Measurements from ENCODE around the gene SLC2A9. TPM values are rescaled to one million over a fixed set of nuclear protein-coding genes. Genes with fewer than 3 reads are reported as not detected.

SLC2A9 gene
- total RNA-seq, 2 donors from 2014 or later, result 1.1 to 1.7 TPM

DNA sequence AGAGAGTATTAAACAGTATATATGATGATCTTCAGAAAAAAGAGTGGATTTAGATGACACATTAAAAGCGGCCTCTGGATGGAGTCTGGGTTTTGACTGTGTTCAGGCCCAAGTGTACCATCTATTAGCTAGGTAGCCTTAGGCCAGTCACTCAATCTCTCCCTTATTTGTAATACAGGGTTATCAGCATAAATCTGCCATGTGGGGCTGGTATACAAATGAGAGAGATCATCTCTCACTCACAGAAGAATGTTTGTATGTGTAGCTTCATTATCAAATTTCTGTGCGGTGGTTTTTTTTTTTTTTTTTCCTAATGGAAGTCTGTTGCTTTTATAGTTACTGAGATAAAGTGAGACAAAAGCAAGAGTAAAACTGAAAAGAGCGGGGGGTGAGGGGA, 12.7 kb downstream of the SLC2A9 start:
- Mint-ChIP-seq H3K9me3 (peaks cover 0 to 3% of the 10 kb centered on the region in 2 donors), H3K4me3 (no peak overlapping the region), H3K27ac (no peak overlapping the region), H3K4me1 (ENCODE audit: low read depth) (peaks cover 65% of the 10 kb centered on the region), H3K36me3 (ENCODE audit: insufficient read depth in 2 of 2) (peaks cover 1 to 3% of the 10 kb centered on the region in 2 donors), H3K27me3 (ENCODE audit: low read depth) (no peaks in the 10 kb centered on the region)
- DNase-seq (no peak), ATAC-seq (replicated peaks in 1 of 2) (no peak)

- no peak for DNase-seq
Observed at GRCh38 chr4:10007793-10008608, 13.3 kb downstream of the SLC2A9 start.

DNA sequence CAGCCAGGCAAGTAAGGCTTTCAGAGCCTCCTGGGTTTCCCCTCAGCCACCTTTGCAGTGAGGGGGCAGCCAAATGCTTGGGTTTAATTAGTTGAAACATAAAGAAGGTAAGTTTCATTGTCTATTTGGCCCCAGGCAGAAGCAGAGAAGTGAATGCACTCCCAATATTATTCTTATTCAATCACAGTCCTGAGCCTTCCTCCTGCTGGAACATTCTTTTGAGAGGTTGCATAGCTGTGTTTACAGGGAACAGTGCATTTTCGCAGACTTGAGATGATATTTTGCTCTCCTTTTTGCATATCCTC, 13.9 kb downstream of the SLC2A9 start:
- H3K4me1 Mint-ChIP-seq (ENCODE audit: low read depth), result peaks cover 74% of the 10 kb centered on the region

More at GRCh38 chr4:10007793-10008608, 13.3 kb downstream of the SLC2A9 start:
- Mint-ChIP-seq H3K27me3 (ENCODE audit: low read depth) (no peaks in the 10 kb centered on the region), H3K36me3 (ENCODE audit: insufficient read depth in 2 of 2) (peaks cover 1 to 3% of the 10 kb centered on the region in 2 donors), H3K4me3 (peak overlapping the region in 1 of 2 donors; percentile 7), H3K4me1 (ENCODE audit: low read depth) (peaks cover 71% of the 10 kb centered on the region), H3K9me3 (peaks cover 0 to 3% of the 10 kb centered on the region in 2 donors), H3K27ac (no peak overlapping the region)
- peak in 1 of 2 donors; percentile 17 for ATAC-seq (replicated peaks in 1 of 2)

GRCh38 chr4:10006601-10007435, 14.5 kb downstream of the SLC2A9 start:
- H3K4me1 Mint-ChIP-seq (ENCODE audit: low read depth), result peaks cover 74% of the 10 kb centered on the region
- peak overlapping the region; percentile 43 to 53 for H3K4me3 Mint-ChIP-seq
- H3K9me3 Mint-ChIP-seq, result peaks cover 0 to 3% of the 10 kb centered on the region in 2 donors
- ATAC-seq (replicated peaks in 1 of 2) (peak; percentile 35 to 48), DNase-seq (peak; percentile 26 to 51)
- peaks cover 1 to 3% of the 10 kb centered on the region in 2 donors for H3K36me3 Mint-ChIP-seq (ENCODE audit: insufficient read depth in 2 of 2)
- H3K27ac Mint-ChIP-seq, result no peak overlapping the region
- no peaks in the 10 kb centered on the region for H3K27me3 Mint-ChIP-seq (ENCODE audit: low read depth)

More for the DNA sequence above, 13.9 kb downstream of the SLC2A9 start:
- peak; percentile 39 to 46 for ATAC-seq (replicated peaks in 1 of 2)
- Mint-ChIP-seq H3K9me3 (peaks cover 0 to 3% of the 10 kb centered on the region in 2 donors), H3K27ac (no peak overlapping the region), H3K27me3 (ENCODE audit: low read depth) (no peaks in the 10 kb centered on the region), H3K36me3 (ENCODE audit: insufficient read depth in 2 of 2) (peaks cover 1 to 3% of the 10 kb centered on the region in 2 donors), H3K4me3 (peak overlapping the region; percentile 7 to 43)
- peak in 1 of 2 donors; percentile 53 for DNase-seq

GRCh38 chr4:10006231-10006600, 15.1 kb downstream of the SLC2A9 start:
- Mint-ChIP-seq H3K4me3 (peak overlapping the region in 1 of 2 donors; percentile 9), H3K27me3 (ENCODE audit: low read depth) (no peaks in the 10 kb centered on the region)
- ATAC-seq (replicated peaks in 1 of 2), result no peak

DNA sequence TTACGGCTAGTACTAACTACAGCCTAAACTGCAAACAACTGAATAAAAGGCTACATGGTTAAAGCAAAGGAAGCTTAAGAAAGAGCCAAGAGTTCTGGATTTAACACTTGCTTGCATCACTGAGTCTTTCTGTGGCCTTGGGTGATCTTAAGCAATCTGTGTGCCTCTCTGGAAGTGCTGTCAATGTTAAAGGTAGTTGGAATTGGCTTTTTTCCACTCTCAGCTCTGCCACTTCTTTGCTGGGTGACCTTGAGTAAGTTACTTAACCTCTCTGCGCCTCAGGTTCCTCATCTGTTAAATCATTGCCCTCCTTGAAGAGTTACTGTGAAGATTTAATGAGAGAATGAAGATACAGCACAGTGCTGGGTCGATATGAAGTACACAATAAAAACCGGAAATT, 15.7 kb downstream of the SLC2A9 start:
- ATAC-seq (replicated peaks in 1 of 2), result no peak
- Mint-ChIP-seq H3K36me3 (ENCODE audit: insufficient read depth in 2 of 2) (peaks cover 1 to 3% of the 10 kb centered on the region in 2 donors), H3K9me3 (peaks cover 0 to 3% of the 10 kb centered on the region in 2 donors)

More at GRCh38 chr4:10006231-10006600, 15.1 kb downstream of the SLC2A9 start:
- Mint-ChIP-seq H3K4me1 (ENCODE audit: low read depth) (peaks cover 74% of the 10 kb centered on the region), H3K27ac (no peak overlapping the region), H3K36me3 (ENCODE audit: insufficient read depth in 2 of 2) (peaks cover 1 to 3% of the 10 kb centered on the region in 2 donors), H3K9me3 (peaks cover 0 to 3% of the 10 kb centered on the region in 2 donors)
- no peak for DNase-seq

GRCh38 chr4:10003666-10004065, 17.6 kb downstream of the SLC2A9 start:
- peak; percentile 66 to 82 for DNase-seq

More for the DNA sequence above, 15.7 kb downstream of the SLC2A9 start:
- Mint-ChIP-seq H3K27me3 (ENCODE audit: low read depth) (no peaks in the 10 kb centered on the region), H3K4me1 (ENCODE audit: low read depth) (peaks cover 77% of the 10 kb centered on the region), H3K27ac (no peak overlapping the region), H3K4me3 (no peak overlapping the region)
- no peak for DNase-seq

DNA sequence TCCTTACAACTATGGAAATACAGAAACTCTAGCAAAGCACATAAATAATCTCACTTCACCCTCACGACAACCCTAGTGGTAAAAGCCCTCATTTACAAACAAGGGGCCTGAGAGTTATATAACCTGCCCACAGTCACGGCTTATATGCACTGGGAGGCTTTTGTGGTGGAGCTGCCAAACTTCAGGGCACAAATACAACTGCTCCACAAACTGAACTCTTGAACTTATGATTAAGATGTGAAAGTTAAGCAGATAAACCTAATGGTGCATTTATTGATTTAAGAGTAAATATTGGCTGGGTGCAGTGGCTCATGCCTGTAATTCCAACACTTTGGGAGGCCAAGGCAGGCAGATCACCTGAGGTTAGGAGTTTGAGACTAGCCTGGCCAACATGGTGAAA, 19.0 kb downstream of the SLC2A9 start:
- Mint-ChIP-seq H3K4me3 (no peak overlapping the region), H3K27ac (no peak overlapping the region), H3K27me3 (ENCODE audit: low read depth) (no peaks in the 10 kb centered on the region), H3K36me3 (ENCODE audit: insufficient read depth in 2 of 2) (peaks cover 1 to 3% of the 10 kb centered on the region in 2 donors), H3K4me1 (ENCODE audit: low read depth) (peaks cover 73% of the 10 kb centered on the region), H3K9me3 (peaks cover 0 to 3% of the 10 kb centered on the region in 2 donors)
- DNase-seq, result no peak
- ATAC-seq (replicated peaks in 1 of 2), result no peak

More at GRCh38 chr4:10003666-10004065, 17.6 kb downstream of the SLC2A9 start:
- H3K9me3 Mint-ChIP-seq, result peaks cover 0 to 3% of the 10 kb centered on the region in 2 donors
- peak overlapping the region; percentile 10 to 29 for H3K4me3 Mint-ChIP-seq
- peak; percentile 83 to 89 for ATAC-seq (replicated peaks in 1 of 2)
- H3K27me3 Mint-ChIP-seq (ENCODE audit: low read depth), result no peaks in the 10 kb centered on the region
- H3K4me1 Mint-ChIP-seq (ENCODE audit: low read depth), result peaks cover 79% of the 10 kb centered on the region
- peaks cover 1 to 3% of the 10 kb centered on the region in 2 donors for H3K36me3 Mint-ChIP-seq (ENCODE audit: insufficient read depth in 2 of 2)
- H3K27ac Mint-ChIP-seq, result no peak overlapping the region

GRCh38 chr4:10001757-10002156, 19.5 kb downstream of the SLC2A9 start:
- Mint-ChIP-seq H3K9me3 (peaks cover 0 to 3% of the 10 kb centered on the region in 2 donors), H3K4me1 (ENCODE audit: low read depth) (peaks cover 68% of the 10 kb centered on the region), H3K27me3 (ENCODE audit: low read depth) (no peaks in the 10 kb centered on the region), H3K4me3 (no peak overlapping the region), H3K36me3 (ENCODE audit: insufficient read depth in 2 of 2) (peaks cover 1 to 3% of the 10 kb centered on the region in 2 donors), H3K27ac (no peak overlapping the region)
- DNase-seq, result no peak
- no peak for ATAC-seq (replicated peaks in 1 of 2)

GRCh38 chr4:9999956-10000561, 21.2 kb downstream of the SLC2A9 start:
- H3K27ac Mint-ChIP-seq, result no peak overlapping the region

GRCh38 chr4:9997886-9998285, 23.4 kb downstream of the SLC2A9 start:
- DNase-seq (no peak), ATAC-seq (replicated peaks in 1 of 2) (no peak)
- Mint-ChIP-seq H3K27me3 (ENCODE audit: low read depth) (no peaks in the 10 kb centered on the region), H3K4me1 (ENCODE audit: low read depth) (peaks cover 56% of the 10 kb centered on the region), H3K9me3 (no peaks in the 10 kb centered on the region), H3K36me3 (ENCODE audit: insufficient read depth in 2 of 2) (peaks cover 2 to 3% of the 10 kb centered on the region in 2 donors), H3K27ac (no peak overlapping the region), H3K4me3 (no peak overlapping the region)

More at GRCh38 chr4:9999956-10000561, 21.2 kb downstream of the SLC2A9 start:
- peak overlapping the region; percentile 4 to 14 for H3K4me3 Mint-ChIP-seq
- H3K36me3 Mint-ChIP-seq (ENCODE audit: insufficient read depth in 2 of 2), result peaks cover 0 to 4% of the 10 kb centered on the region in 2 donors
- peaks cover 0 to 3% of the 10 kb centered on the region in 2 donors for H3K9me3 Mint-ChIP-seq
- DNase-seq (no peak), ATAC-seq (replicated peaks in 1 of 2) (peak; percentile 62 to 76)
- H3K27me3 Mint-ChIP-seq (ENCODE audit: low read depth), result no peaks in the 10 kb centered on the region
- H3K4me1 Mint-ChIP-seq (ENCODE audit: low read depth), result peaks cover 59% of the 10 kb centered on the region

- DNase-seq, result no peak
- H3K27ac Mint-ChIP-seq, result no peak overlapping the region
Observed at GRCh38 chr4:9996319-9997110, 24.8 kb downstream of the SLC2A9 start.

More at GRCh38 chr4:9996319-9997110, 24.8 kb downstream of the SLC2A9 start:
- Mint-ChIP-seq H3K4me3 (no peak overlapping the region), H3K27me3 (ENCODE audit: low read depth) (no peaks in the 10 kb centered on the region), H3K4me1 (ENCODE audit: low read depth) (peaks cover 55% of the 10 kb centered on the region), H3K36me3 (ENCODE audit: insufficient read depth in 2 of 2) (peaks cover 2 to 3% of the 10 kb centered on the region in 2 donors), H3K9me3 (no peaks in the 10 kb centered on the region)
- ATAC-seq (replicated peaks in 1 of 2), result no peak

All from activated T-cell treated with anti-CD3 and anti-CD28 coated beads, Interleukin-2, amount 50 U/mL, for 72 hours (primary cell).